Measurements from ENCODE around the gene PJA2. TPM values are rescaled to one million over a fixed set of nuclear protein-coding genes. Genes with fewer than 3 reads are reported as not detected.
A peak's percentile ranks its signal among the peaks of the same experiment; 100 is the strongest.

PJA2 gene
- total RNA-seq, 1 donor from 2014 or later, result 297 TPM

DNA sequence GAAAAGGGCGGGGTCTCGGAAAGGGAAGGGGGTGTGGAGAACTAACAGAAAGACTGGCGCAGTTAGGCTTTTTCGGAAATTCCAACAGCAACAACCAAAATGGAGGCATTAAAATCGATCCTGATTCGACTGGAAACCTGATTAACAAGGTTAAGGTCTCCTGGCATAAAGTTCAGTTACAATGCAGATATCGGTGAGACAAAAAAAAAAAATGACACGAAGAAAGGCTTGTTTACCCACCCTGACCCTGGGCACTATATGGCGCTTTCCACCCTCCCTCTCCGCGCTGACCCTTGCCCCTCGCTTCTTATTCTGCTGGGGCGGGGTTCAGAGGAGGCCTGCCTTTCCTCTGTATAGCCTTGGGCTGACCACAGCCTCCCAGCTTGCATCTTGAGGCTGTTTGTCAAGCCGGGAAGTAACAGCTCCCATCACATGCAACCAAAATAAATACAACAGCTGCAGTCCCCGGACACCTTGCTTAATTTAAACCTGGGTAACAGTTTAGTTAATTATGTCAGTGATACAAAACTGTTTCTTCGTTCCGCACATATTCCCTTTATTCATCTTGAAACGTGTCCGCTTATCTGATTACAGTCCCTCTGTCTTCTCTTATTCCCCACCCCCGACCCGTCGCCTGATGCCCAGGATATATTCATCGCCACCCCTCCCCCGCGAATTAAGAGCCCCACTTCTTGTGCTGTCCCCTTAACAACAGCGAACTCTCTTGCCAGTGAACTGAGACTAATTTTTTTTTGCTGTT lies 795 bp upstream of the PJA2 start:
- DNase-seq (ENCODE audit: low spot score in 2 of 2) (peak; percentile 17 to 33), FAIRE-seq (no peak)

- DNase-seq (ENCODE audit: low spot score in 2 of 2) (peak; percentile 23 to 44), FAIRE-seq (no peak)
Observed at GRCh38 chr5:109408991-109409843, 557 bp downstream of the PJA2 start.

GRCh38 chr5:109407913-109408312 lies 1.9 kb downstream of the PJA2 start:
- FAIRE-seq (no peak), DNase-seq (ENCODE audit: low spot score in 2 of 2) (no peak)

DNA sequence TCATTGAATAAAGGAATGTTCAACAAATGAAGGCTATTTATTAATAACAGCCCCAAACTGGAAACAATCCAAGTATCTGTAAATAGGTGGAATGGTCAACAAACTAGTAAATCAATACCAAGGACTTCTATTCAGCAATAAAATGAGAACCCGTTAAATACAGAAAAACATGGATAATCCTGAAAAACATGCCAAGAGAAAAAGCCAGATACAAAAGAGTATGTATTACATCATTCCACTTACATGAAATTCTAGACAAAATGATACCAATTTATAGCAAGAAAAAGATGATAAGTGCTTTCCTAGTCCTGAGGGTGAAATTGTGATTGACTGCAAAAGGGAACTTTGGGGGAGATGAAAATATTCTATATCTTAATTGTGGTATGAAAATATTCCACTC lies 3.1 kb downstream of the PJA2 start:
- no peak for DNase-seq (ENCODE audit: low spot score in 2 of 2)
- FAIRE-seq, result no peak

DNA sequence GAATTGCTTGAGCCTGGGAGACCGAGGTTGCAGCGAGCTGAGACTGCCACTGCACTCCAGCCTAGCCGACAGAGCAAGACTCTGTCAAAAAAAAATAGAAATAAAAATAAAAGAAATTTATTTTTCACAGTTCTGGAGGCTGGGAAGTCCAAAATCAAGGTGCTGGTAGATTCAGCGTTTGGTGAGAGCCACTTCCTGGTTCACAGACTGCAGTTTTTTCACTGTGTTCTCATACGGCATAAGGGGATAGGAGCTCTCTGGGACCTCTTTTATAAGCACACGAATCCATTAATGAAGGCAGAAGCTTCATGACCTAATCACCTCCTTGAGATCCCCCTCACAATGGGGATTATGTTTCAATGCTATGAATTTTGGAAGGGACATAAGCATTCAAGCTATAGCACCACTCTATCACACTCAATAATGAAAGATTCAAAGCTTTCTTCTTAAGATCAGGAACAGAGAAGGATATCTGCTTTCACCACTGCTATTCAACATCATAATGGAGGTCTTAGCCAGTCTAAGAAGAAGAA lies 5.3 kb downstream of the PJA2 start:
- DNase-seq (ENCODE audit: low spot score in 2 of 2) (no peak), FAIRE-seq (no peak)

DNA sequence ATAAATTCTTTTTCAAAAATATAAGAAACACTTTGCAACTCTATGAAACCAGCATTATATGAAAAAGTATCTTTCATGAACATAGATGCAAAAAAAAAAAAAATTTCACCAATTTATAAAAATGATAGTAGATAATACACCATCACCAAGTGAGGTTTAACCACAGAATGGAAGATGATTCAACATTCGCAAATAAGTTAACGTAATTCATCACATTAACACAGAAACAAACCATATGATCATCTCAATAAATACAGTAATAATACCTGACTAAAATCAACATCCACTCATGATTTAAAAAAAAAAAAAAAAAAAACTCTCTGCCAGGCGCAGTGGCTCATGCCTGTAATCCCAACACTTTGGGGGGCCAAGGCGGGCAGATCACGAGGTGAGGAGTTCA lies 6.3 kb downstream of the PJA2 start:
- DNase-seq (ENCODE audit: low spot score in 2 of 2), result no peak
- FAIRE-seq, result no peak

- DNase-seq (ENCODE audit: low spot score in 2 of 2) (no peak), FAIRE-seq (no peak)
Observed at GRCh38 chr5:109399092-109399759, 10.5 kb downstream of the PJA2 start.

- DNase-seq (ENCODE audit: low spot score in 2 of 2) (no peak), FAIRE-seq (no peak)
Observed at GRCh38 chr5:109396965-109397364, 12.8 kb downstream of the PJA2 start.

GRCh38 chr5:109394806-109395205 lies 15.0 kb downstream of the PJA2 start:
- DNase-seq (ENCODE audit: low spot score in 2 of 2) (no peak), FAIRE-seq (no peak)

- FAIRE-seq (no peak), DNase-seq (ENCODE audit: low spot score in 2 of 2) (no peak)
Observed at GRCh38 chr5:109390188-109390587, 19.6 kb downstream of the PJA2 start.

DNA sequence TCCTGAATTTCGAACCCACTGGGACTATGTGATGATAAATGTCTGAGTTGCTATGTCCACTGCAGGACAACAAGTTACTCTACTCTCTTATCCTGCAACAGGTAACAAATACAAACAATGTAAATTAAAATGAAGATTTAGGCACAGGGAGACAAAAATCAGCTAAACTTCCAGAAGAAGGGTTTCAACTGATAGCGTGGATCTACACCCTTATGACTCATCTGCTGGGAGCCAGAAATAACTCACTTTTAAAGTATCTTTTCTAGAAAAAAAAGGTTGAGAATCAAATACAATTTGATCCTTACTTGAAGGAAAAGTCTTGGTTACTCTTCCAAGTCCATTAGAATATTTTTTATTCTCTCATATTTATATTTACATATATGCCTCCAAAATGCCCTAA lies 21.4 kb downstream of the PJA2 start:
- DNase-seq (ENCODE audit: low spot score in 2 of 2), result no peak
- FAIRE-seq, result no peak

GRCh38 chr5:109387408-109387974 lies 22.3 kb downstream of the PJA2 start:
- FAIRE-seq (no peak), DNase-seq (ENCODE audit: low spot score in 2 of 2) (no peak)

GRCh38 chr5:109378095-109378494 lies 31.7 kb downstream of the PJA2 start:
- FAIRE-seq (no peak), DNase-seq (ENCODE audit: low spot score in 2 of 2) (no peak)

DNA sequence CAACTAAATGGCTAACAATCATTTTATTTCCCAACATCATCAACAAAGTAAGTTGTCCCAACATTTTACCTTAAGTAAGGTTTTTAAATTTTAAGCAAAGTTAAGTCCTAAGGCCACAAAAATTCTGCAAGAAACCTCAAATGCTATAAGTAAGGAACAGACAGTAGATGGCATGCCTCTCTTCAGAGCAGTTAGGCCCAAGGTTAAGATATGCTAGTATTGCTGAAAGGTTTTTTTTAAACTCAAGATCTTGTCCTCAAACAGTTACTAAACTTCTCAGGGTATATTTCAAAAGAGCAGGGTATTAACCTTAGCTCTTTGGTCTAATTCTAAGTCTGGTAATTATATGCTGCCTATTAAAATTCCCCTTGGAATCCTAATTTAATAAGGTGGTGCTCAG lies 35.1 kb downstream of the PJA2 start:
- DNase-seq (ENCODE audit: low spot score in 2 of 2) (no peak), FAIRE-seq (no peak)

- no peak for FAIRE-seq
Observed at GRCh38 chr5:109373932-109374331, 35.8 kb downstream of the PJA2 start.

DNA sequence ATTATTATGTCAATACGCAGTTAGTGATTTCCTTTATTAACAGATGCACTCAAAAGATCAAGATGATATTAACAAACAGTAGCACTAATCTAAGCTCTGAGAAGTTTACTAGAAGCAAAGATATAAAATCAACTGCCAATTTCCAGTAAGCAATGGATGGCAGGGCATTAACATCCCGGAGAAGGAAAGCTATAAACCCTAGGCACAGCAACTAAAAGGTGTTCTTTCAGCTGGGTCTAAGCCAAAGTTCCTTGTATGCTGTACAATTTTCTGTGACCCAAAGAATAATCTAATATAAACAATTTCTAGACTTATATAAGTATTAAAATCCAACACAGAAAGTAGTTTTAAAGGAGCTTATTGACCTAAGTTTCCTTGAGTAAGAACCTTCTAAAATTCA lies 39.4 kb downstream of the PJA2 start:
- DNase-seq (ENCODE audit: low spot score in 2 of 2), result no peak
- FAIRE-seq, result no peak

More at GRCh38 chr5:109373932-109374331, 35.8 kb downstream of the PJA2 start:
- no peak for DNase-seq (ENCODE audit: low spot score in 2 of 2)

DNA sequence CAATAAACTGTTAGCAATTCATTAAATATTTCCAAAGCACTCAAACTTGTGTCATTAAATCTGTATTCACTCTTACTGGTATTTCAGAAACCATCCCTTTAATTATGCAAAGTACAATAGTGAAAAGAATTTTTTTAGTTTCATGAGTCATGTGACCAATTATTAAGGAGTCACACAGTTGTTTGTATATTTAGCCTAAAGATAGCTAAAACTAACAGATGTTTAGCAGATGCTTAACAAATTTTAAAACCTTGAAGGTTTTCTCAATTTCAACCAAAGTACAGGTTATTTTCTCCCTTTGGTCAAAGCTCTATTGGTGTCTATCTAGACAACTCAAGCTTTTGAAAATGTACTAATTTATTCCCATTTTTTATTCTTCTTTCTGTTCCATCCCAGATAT lies 44.1 kb downstream of the PJA2 start:
- DNase-seq (ENCODE audit: low spot score in 2 of 2) (no peak), FAIRE-seq (no peak)

DNA sequence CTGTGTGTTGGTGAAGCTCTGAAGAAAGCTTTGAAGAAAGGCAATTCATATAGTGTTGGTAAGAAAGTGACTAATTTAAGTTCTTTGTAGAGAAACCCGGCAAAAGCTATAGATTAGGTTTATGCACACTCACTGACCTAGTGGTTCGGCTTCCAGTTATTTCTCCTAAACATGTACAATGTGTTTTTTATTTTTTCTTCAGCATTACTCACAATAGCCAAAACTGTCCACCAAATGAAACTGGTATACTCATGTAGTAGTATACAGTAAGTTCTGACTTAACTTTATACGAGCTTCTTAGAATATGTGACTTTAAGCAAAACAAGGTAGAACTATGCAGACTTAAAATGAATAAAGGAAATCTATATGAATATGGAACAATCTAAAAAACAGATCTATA lies 44.8 kb downstream of the PJA2 start:
- no peak for DNase-seq (ENCODE audit: low spot score in 2 of 2)
- no peak for FAIRE-seq

DNA sequence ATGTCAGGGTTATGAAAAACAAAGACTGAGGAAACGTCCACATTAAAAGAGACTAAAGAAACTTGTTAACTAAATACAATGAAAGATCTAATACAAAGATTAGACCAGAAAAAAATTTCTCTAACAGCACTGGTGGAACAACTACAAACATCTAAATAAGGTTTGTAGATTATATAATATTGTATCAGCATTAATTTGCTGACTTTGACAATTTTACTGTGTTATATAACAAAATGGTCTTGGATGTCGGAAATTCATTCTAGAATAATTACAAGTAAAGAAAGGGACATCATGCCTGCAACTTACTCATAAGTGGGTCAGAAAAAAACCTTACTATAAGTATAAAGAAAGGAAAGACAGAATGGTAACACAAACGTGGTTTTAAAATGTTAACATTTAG lies 50.1 kb downstream of the PJA2 start:
- DNase-seq (ENCODE audit: low spot score in 2 of 2) (no peak), FAIRE-seq (peak; percentile 42)

DNA sequence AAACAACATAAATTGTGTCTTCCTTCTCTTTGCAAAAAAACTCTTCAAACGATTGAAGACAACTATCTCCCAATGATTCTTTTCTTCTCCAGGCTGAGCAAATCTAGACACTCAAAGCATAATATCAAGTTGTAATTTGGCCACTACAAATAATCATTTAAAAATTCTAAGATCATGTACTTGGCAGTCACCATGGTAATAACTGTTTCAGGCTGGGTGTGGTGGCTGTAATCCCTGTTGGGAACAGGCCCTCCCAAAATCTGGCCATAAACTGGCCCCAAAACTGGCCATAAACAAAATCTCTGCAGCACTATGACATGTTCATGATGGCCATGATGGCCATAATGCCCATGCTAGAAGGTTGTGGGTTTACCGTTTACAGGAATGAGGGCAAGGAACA lies 52.0 kb downstream of the PJA2 start:
- FAIRE-seq (no peak), DNase-seq (ENCODE audit: low spot score in 2 of 2) (no peak)

DNA sequence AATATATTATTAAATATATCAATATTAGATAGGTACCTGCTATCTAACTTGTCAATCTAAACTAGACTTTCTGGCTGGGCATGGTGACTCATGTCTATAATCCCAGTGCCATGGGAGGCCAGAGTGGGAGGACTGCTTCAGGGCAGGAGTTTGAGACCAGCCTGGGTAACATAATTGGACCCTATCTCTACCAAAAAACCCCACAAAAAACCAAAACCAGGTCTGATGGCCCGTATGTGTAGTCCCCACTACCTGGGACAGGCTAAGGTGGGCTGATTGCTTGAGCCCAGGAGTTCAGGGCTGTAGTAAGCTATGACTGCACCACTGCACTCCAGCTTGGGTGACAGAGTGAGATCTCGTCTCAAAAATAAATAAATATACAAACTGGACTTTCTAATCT lies 55.0 kb downstream of the PJA2 start:
- no peak for FAIRE-seq
- no peak for DNase-seq (ENCODE audit: low spot score in 2 of 2)

Measured in frontal cortex (tissue), 4 donors.